ENCODE measurements around the gene PTK6. TPM values are rescaled to one million over a fixed set of nuclear protein-coding genes. Genes with fewer than 3 reads are reported as not detected.

Gene PTK6
- total RNA-seq, 4 donors from 2014 or later: 90.5 to 147 (median 103) TPM

DNA sequence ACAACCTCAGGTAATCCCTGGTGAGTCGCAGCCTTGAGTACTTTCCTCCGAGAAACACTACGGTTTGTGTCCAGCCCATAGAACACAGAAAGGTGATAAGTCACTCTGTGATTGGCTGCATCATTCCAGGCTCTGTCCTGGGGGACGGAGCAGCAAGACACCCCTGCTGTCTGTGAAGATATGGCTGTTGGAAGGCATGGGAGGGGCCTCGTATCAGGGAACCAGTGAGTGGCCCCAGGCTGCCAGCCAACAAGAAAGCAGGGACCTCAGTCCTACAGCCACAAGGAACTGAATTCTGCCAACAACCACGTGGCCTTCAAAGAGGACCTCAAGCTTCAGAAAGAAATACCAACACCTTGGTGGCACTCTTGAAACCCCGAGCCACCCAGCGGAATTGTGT is 31.9 kb downstream of the PTK6 start:
- in situ Hi-C loops (cut with MboI; ENCODE audit: low pct_ligation_motif_present in 1 of 4, low pct_unique_long_range_greater_than_20kb in 1 of 4, low sequenced_read_pairs in 3 of 4): no loop called here
- no peak for DNase-seq
- TF ChIP-seq POLR2AphosphoS5 (IDR thresholded peaks at IDR 0.05): no peak
- no peak for TF ChIP-seq POLR2A (IDR thresholded peaks at IDR 0.05)
- no peak for TF ChIP-seq EP300 (IDR thresholded peaks at IDR 0.05; ENCODE audit: low read depth)
- TF ChIP-seq, protein P1, sequence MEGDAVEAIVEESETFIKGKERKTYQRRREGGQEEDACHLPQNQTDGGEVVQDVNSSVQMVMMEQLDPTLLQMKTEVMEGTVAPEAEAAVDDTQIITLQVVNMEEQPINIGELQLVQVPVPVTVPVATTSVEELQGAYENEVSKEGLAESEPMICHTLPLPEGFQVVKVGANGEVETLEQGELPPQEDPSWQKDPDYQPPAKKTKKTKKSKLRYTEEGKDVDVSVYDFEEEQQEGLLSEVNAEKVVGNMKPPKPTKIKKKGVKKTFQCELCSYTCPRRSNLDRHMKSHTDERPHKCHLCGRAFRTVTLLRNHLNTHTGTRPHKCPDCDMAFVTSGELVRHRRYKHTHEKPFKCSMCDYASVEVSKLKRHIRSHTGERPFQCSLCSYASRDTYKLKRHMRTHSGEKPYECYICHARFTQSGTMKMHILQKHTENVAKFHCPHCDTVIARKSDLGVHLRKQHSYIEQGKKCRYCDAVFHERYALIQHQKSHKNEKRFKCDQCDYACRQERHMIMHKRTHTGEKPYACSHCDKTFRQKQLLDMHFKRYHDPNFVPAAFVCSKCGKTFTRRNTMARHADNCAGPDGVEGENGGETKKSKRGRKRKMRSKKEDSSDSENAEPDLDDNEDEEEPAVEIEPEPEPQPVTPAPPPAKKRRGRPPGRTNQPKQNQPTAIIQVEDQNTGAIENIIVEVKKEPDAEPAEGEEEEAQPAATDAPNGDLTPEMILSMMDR (IDR thresholded peaks at IDR 0.05): no peak
- Histone ChIP-seq H3K27ac (no peak overlapping the region), H3K4me1 (no peaks in the 10 kb centered on the region), H3K4me3 (no peak overlapping the region), H3K36me3 (no peaks in the 10 kb centered on the region), H3K9me3 (no peaks in the 10 kb centered on the region), H3K27me3 (peaks cover 78% of the 10 kb centered on the region)
- intact Hi-C loops (cut with DNase I; ENCODE audit: low total_unique reads): no loop called here
- 53 to 83% methylated on average over 2 to 8 of the region's 8 CpGs for WGBS, 2 donors (ENCODE audit: low coverage in 1 of 2)

DNA sequence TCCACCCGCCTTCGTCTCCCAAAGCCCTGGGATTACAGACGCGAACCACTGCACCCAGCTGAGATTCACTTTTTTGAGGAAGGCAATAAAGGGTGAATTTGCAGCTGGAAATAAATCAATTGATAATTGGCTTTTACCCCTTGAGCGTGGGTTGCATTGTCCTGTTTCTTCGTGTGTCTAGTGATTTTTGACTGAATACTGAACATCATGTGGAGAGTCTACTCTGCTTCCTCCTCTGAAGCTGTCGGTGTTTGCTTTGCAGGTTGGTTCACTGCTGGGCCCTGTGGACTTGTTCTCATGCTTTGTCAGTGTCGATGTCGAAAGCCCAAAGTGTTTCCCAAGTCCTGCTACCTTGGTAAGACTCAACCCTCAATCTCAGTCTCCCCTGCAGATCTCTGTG is 32.5 kb downstream of the PTK6 start:
- 70 to 95% methylated on average over 2 to 9 of the region's 9 CpGs for WGBS, 2 donors (ENCODE audit: low coverage in 1 of 2)
- H3K4me3 ChIP-seq: no peak overlapping the region
- peaks cover 0 to under 1% (median 0%) of the 10 kb centered on the region in 4 donors for H3K4me1 ChIP-seq
- intact Hi-C loops (cut with DNase I; ENCODE audit: low total_unique reads) (no loop called here), in situ Hi-C loops (cut with MboI; ENCODE audit: low pct_ligation_motif_present in 1 of 4, low pct_unique_long_range_greater_than_20kb in 1 of 4, low sequenced_read_pairs in 3 of 4) (no loop called here)
- TF ChIP-seq EP300 (IDR thresholded peaks at IDR 0.05; ENCODE audit: low read depth) (no peak), POLR2AphosphoS5 (IDR thresholded peaks at IDR 0.05) (no peak), POLR2A (IDR thresholded peaks at IDR 0.05) (no peak)
- TF ChIP-seq, protein P1 (IDR thresholded peaks at IDR 0.05): no peak
- no peak overlapping the region for H3K27ac ChIP-seq
- no peak for DNase-seq
- no peaks in the 10 kb centered on the region for H3K9me3 ChIP-seq
- peaks cover 78% of the 10 kb centered on the region for H3K27me3 ChIP-seq
- H3K36me3 ChIP-seq: no peaks in the 10 kb centered on the region

DNA sequence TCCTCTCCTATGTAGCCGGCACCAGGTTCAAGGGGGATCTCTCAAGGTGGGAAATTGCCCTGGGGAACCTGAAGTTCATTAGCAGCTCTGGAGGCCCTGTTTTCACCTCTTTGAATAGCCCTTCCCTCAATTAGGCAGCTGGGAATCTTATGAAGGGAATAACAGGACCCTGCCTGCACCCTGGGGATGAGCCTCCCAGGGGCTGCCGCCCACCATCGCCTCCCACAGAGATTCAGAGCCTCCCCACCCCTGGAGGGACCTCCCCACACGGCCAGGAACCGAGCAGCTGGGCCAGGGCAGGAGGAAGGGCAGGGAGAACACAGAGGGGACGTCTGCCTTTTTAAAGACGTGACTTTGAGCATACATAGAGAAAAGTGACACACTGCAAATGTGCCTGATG is 33.7 kb downstream of the PTK6 start:
- in situ Hi-C loops (cut with MboI; ENCODE audit: low pct_ligation_motif_present in 1 of 4, low pct_unique_long_range_greater_than_20kb in 1 of 4, low sequenced_read_pairs in 3 of 4): no loop called here
- intact Hi-C loops (cut with DNase I; ENCODE audit: low total_unique reads): no loop called here
- WGBS, 2 donors (ENCODE audit: low coverage in 1 of 2): 37% methylated on average over 7 of the region's 7 CpGs; no CpG with 5 or more reads in 1 of the 2 donors
- Histone ChIP-seq H3K4me3 (no peak overlapping the region), H3K9me3 (no peaks in the 10 kb centered on the region), H3K27me3 (peaks cover 86% of the 10 kb centered on the region), H3K4me1 (peaks cover 0 to 6% (median 2%) of the 10 kb centered on the region in 4 donors), H3K36me3 (no peaks in the 10 kb centered on the region), H3K27ac (no peak overlapping the region)
- TF ChIP-seq, protein P1 (IDR thresholded peaks at IDR 0.05): no peak
- no peak for TF ChIP-seq POLR2A (IDR thresholded peaks at IDR 0.05)
- TF ChIP-seq EP300 (IDR thresholded peaks at IDR 0.05; ENCODE audit: low read depth): no peak
- no peak for DNase-seq

DNA sequence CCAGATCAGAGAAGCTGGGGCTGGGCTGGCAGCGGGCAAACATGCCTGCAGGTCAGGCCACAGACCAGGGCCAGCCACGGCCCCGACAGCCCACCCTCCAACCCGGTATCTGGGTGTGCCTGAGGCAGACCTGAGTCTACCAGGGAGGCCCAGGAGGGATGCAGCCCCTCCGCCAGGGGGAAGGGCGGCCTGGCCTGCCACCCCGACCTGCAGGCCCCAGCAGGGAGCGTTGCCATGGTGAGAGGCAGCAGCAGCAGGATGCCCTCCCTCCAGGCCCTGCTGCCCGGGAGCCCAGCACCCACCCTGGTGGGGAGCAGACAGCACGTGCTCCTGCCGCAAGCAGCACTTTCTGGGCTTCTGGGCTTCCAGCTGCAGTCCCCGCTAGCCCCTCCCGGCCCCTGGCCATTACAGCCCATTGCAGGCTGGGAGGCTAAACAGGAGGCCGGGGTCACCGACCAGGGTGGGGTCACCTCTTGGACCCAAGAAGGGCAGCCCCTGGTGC is 34.5 kb downstream of the PTK6 start:
- intact Hi-C loops (cut with DNase I; ENCODE audit: low total_unique reads): no loop called here

More for the DNA sequence above, 34.5 kb downstream of the PTK6 start:
- H3K9me3 ChIP-seq: no peaks in the 10 kb centered on the region
- H3K27ac ChIP-seq: no peak overlapping the region
- DNase-seq: no peak
- H3K4me3 ChIP-seq: no peak overlapping the region
- H3K36me3 ChIP-seq: no peaks in the 10 kb centered on the region
- peaks cover 0 to 12% (median 8%) of the 10 kb centered on the region in 4 donors for H3K4me1 ChIP-seq
- H3K27me3 ChIP-seq: peaks cover 90% of the 10 kb centered on the region
- WGBS, 2 donors (ENCODE audit: low coverage in 1 of 2): 49% methylated on average over 11 of the region's 15 CpGs; no CpG with 5 or more reads in 1 of the 2 donors
- no peak for TF ChIP-seq POLR2A (IDR thresholded peaks at IDR 0.05)
- TF ChIP-seq, protein P1 (IDR thresholded peaks at IDR 0.05): no peak
- no peak for TF ChIP-seq POLR2AphosphoS5 (IDR thresholded peaks at IDR 0.05)
- no peak for TF ChIP-seq EP300 (IDR thresholded peaks at IDR 0.05; ENCODE audit: low read depth)
- in situ Hi-C loops (cut with MboI; ENCODE audit: low pct_ligation_motif_present in 1 of 4, low pct_unique_long_range_greater_than_20kb in 1 of 4, low sequenced_read_pairs in 3 of 4): no loop called here

All from transverse colon (tissue), 4 donors.